Endothelial cell of umbilical vein (primary cell): ENCODE measurements around the gene MGLL. TPM values are rescaled to one million over a fixed set of nuclear protein-coding genes. Genes with fewer than 3 reads are reported as not detected.

Source experiments
- BruUV-seq: library from RNA; stranded (reverse); fragments of 400-500 nt; replicated peaks from 2 replicates; lab custom pipeline; 2021; lab: Mats Ljungman, UMichigan
- CTCF ChIA-PET: fragments of 300-600, 350-600 bp; sonication (Branson Sonifier 250); formaldehyde crosslinking; loops from one replicate; lab custom pipeline; 2021; ENCODE audit warnings: antibody characterized with exemption, inconsistent platforms; lab: Charles Lee
- POLR2A ChIA-PET: fragments of 300-600, 350-600 bp; sonication (Branson Sonifier 250); formaldehyde crosslinking; loops from one replicate; lab custom pipeline; 2021; ENCODE audit warnings: antibody characterized with exemption, inconsistent platforms; lab: Charles Lee
- DNase-seq: peaks from one replicate; pipeline ENCODE4 v3.0.0-alpha.2; 2011; ENCODE audit warnings: low read depth, low spot score
- FAIRE-seq: peaks from 2 replicates; lab custom pipeline; 2011; peaks lifted over from hg19 to GRCh38; lab: Jason Lieb, UNC
- H2AFZ ChIP-seq: 2 replicates; pipeline ENCODE4 v1.6.0; 2012; ENCODE audit warnings: low read depth, low read length, control low read depth, inconsistent platforms
- H3K27ac ChIP-seq: 2 replicates; pipeline ENCODE4 v1.5.1; 2011; ENCODE audit warnings: low read depth, mild to moderate bottlenecking, control low read depth, low read length, moderate library complexity; ENCODE audit not compliant: insufficient read depth
- H3K27me3 ChIP-seq, 2 experiments: 2 replicates each; pipeline versions ENCODE4 v1.6.0 to v1.6.1; 2011; ENCODE audit warnings: low read length in 2 of 2, mixed read lengths in 1 of 2; ENCODE audit not compliant: control insufficient read depth in 2 of 2, insufficient read depth in 2 of 2
- H3K36me3 ChIP-seq, 2 experiments: 2 replicates in 1 of 2; 3 replicates in 1 of 2; pipeline ENCODE4 v1.5.1; 2011; ENCODE audit warnings: low read length in 2 of 2, mild to moderate bottlenecking in 1 of 2, moderate library complexity in 1 of 2; ENCODE audit not compliant: control insufficient read depth in 2 of 2, insufficient read depth in 2 of 2; ENCODE audit errors: extremely low read depth in 1 of 2
- H3K4me1 ChIP-seq: 3 replicates; pipeline ENCODE4 v1.5.1; 2011; ENCODE audit warnings: mild to moderate bottlenecking, low read length; ENCODE audit not compliant: control insufficient read depth, insufficient read depth; ENCODE audit errors: extremely low read depth
- H3K4me2 ChIP-seq: 2 replicates; pipeline ENCODE4 v1.6.1; 2011; ENCODE audit warnings: low read length, control low read depth, mixed read lengths; ENCODE audit not compliant: insufficient read depth
- H3K4me3 ChIP-seq, 3 experiments: fragments of 200-600 bp in 1 of 3; sonication (generic), shearing (Covaris generic) in 1 of 3; replicated peaks in 1 of 3; 2 replicates each; pipeline ENCODE4 v1.5.1; 2011 to 2016; ENCODE audit warnings: control low read depth in 3 of 3, low read length in 3 of 3, mild to moderate bottlenecking in 2 of 3, inconsistent platforms in 1 of 3, low read depth in 1 of 3, moderate library complexity in 1 of 3; ENCODE audit not compliant: insufficient read depth in 1 of 3
- H3K79me2 ChIP-seq: 2 replicates; pipeline ENCODE4 v1.6.0; 2012; ENCODE audit warnings: low read length, inconsistent platforms; ENCODE audit not compliant: control insufficient read depth, insufficient read depth
- H3K9ac ChIP-seq: replicated peaks from 2 replicates; pipeline ENCODE3; 2011; ENCODE audit warnings: low read length, control low read depth; ENCODE audit not compliant: insufficient read depth; ENCODE audit errors: extremely low read depth
- H3K9me1 ChIP-seq: replicated peaks from 3 replicates; pipeline ENCODE4 v1.6.0; 2011; ENCODE audit warnings: mild to moderate bottlenecking, low read length; ENCODE audit not compliant: control insufficient read depth, insufficient read depth; ENCODE audit errors: extremely low read depth
- H3K9me3 ChIP-seq: replicated peaks from 2 replicates; pipeline ENCODE4 v1.5.1; 2012; ENCODE audit warnings: low read length, inconsistent platforms; ENCODE audit not compliant: control insufficient read depth, insufficient read depth
- H4K20me1 ChIP-seq: replicated peaks from 2 replicates; pipeline ENCODE3; 2011; ENCODE audit warnings: mild to moderate bottlenecking, low read length; ENCODE audit not compliant: control insufficient read depth, insufficient read depth; ENCODE audit errors: extremely low read depth
- EZH2 ChIP-seq: IDR thresholded peaks from 2 replicates; pipeline ENCODE4 v1.6.1; 2012; ENCODE audit warnings: borderline replicate concordance, low read depth, mild to moderate bottlenecking, moderate library complexity, low read length, inconsistent platforms; ENCODE audit not compliant: severe bottlenecking
- FOS ChIP-seq: IDR thresholded peaks from 2 replicates; pipeline ENCODE4 v1.6.1; 2011; ENCODE audit warnings: mild to moderate bottlenecking, low read length, moderate library complexity, borderline replicate concordance; ENCODE audit not compliant: insufficient read depth
- GATA2 ChIP-seq: IDR thresholded peaks from 2 replicates; pipeline ENCODE4 v1.7.0; 2011; ENCODE audit warnings: low read depth, mild to moderate bottlenecking, moderate library complexity, mixed read lengths, low read length; ENCODE audit not compliant: insufficient read length, insufficient read depth
- JUN ChIP-seq: IDR thresholded peaks from 2 replicates; pipeline ENCODE4 v1.6.1; 2011; ENCODE audit warnings: borderline replicate concordance, low read depth; ENCODE audit not compliant: insufficient read length, insufficient read depth
- MAX ChIP-seq: IDR thresholded peaks from 2 replicates; pipeline ENCODE4 v1.6.1; 2011; ENCODE audit not compliant: insufficient read depth, insufficient read length
- MYC ChIP-seq: IDR thresholded peaks from one replicate; pipeline ENCODE4 v1.6.1; 2011; ENCODE audit warnings: mild to moderate bottlenecking, low read depth, low read length
- POLR2A ChIP-seq: IDR thresholded peaks from 2 replicates; pipeline ENCODE4 v1.6.1; 2012; ENCODE audit warnings: low read depth, mild to moderate bottlenecking, control low read depth, low read length
- POLR2AphosphoS5 ChIP-seq: IDR thresholded peaks from 2 replicates; pipeline ENCODE4 v1.6.1; 2012; ENCODE audit warnings: low read depth, mild to moderate bottlenecking, control low read depth, low read length, moderate library complexity; ENCODE audit not compliant: insufficient read depth
- dilution Hi-C: fragments of 300-500 bp; cut with MboI; formaldehyde crosslinking; loops from one replicate; pipeline ENCODE4 v1.15.0; 2019; ENCODE audit warnings: low sequenced_read_pairs; ENCODE audit not compliant: extremely low pct_ligation_motif_present
- intact Hi-C: fragments of 100-400 bp; cut with micrococcal nuclease; formaldehyde crosslinking; loops from one replicate; pipeline ENCODE4 v1.10.0; 2022
- polyA plus RNA-seq, 4 experiments: library from polyadenylated mRNA; depleted of rRNA in 3 of 4; stranded (reverse) in 3 of 4; unstranded in 1 of 4; fragments of >200 nt; gene quantifications; 2 replicates each; pipeline versions ENCODE4 v1.2.1 to v1.2.3, GENCODE V29; 2011 to 2012; ENCODE audit warnings: missing spikeins in 1 of 4
- total RNA-seq: library from RNA; stranded (reverse); gene quantifications from 2 replicates; pipeline ENCODE4 v1.2.3, GENCODE V29; 2021
- TF ChIP-seq, protein P1 (sequence below), 2 donors: IDR thresholded peaks; 1 replicate in 1 of 2; 2 replicates in 1 of 2; pipeline ENCODE4 v1.5.1; 2011; ENCODE audit warnings: low read length in 2 of 2, mild to moderate bottlenecking in 2 of 2, moderate library complexity in 2 of 2, control low read depth in 1 of 2, inconsistent platforms in 1 of 2, low read depth in 1 of 2; ENCODE audit not compliant: insufficient read depth in 1 of 2; ENCODE audit errors: extremely low read depth in 1 of 2

The MGLL gene
- total and polyA plus RNA-seq, 2 donors (not counting 3 experiments of a cell fraction or from before 2014, with no cell fraction given): 30.7 to 60.2 TPM

DNA sequence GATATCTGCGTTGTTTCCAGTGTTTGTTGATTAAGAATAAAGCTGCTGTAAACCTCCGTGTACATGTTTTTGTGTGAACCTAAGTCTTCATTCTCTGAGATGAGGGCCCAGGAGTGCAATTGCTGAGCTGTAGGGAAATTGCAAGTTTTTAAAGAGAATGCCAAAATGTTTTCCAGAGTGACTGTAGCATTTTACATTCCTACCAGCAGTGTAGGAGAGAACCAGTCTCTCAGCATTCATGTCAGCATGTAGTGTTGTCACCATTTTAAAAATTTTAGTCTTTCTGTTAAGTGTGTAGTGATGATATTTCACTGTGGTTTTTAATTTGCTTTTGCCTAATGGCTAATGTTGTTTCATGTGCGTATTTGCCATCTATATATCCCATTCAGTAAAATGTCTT lies 3.4 kb upstream of the MGLL start:
- DNase-seq: no peak
- no TSS peak for BruUV-seq
- Histone ChIP-seq H3K27me3 (no peaks in the 10 kb centered on the region), H3K4me2 (no peak overlapping the region), H4K20me1 (no peaks in the 10 kb centered on the region), H3K27ac (no peak overlapping the region), H3K4me3 (no peak overlapping the region), H2AFZ (no peak overlapping the region), H3K36me3 (no peaks in the 10 kb centered on the region), H3K9me1 (no peaks in the 10 kb centered on the region), H3K9me3 (peaks cover 2% of the 10 kb centered on the region), H3K9ac (no peak overlapping the region), H3K4me1 (peaks cover 15% of the 10 kb centered on the region), H3K79me2 (peaks cover 12% of the 10 kb centered on the region)
- intact Hi-C loops (no loop called here), dilution Hi-C loops (no loop called here)
- no peak for FAIRE-seq
- ChIA-PET CTCF (interaction anchor here (1.1 to 7.1 kb wide), 2 partner anchors 130 to 142 kb away, joined by 3 to 74 read pairs; no protein-coding TSS in a partner anchor), POLR2A (no interaction called here)
- TF ChIP-seq MYC: no peak
- no peak for TF ChIP-seq MAX
- no peak for TF ChIP-seq FOS
- no peak for TF ChIP-seq JUN
- TF ChIP-seq, protein P1, sequence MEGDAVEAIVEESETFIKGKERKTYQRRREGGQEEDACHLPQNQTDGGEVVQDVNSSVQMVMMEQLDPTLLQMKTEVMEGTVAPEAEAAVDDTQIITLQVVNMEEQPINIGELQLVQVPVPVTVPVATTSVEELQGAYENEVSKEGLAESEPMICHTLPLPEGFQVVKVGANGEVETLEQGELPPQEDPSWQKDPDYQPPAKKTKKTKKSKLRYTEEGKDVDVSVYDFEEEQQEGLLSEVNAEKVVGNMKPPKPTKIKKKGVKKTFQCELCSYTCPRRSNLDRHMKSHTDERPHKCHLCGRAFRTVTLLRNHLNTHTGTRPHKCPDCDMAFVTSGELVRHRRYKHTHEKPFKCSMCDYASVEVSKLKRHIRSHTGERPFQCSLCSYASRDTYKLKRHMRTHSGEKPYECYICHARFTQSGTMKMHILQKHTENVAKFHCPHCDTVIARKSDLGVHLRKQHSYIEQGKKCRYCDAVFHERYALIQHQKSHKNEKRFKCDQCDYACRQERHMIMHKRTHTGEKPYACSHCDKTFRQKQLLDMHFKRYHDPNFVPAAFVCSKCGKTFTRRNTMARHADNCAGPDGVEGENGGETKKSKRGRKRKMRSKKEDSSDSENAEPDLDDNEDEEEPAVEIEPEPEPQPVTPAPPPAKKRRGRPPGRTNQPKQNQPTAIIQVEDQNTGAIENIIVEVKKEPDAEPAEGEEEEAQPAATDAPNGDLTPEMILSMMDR (IDR thresholded peaks at IDR 0.05; ENCODE audit: extremely low read depth in 1 of 2, insufficient read depth in 1 of 2, low read depth in 1 of 2, low read length in 2 of 2): no peak
- no peak for TF ChIP-seq POLR2A
- TF ChIP-seq EZH2: no peak
- no peak for TF ChIP-seq GATA2
- no peak for TF ChIP-seq POLR2AphosphoS5
